ENCODE measurements around the gene PSMG3. TPM values are rescaled to one million over a fixed set of nuclear protein-coding genes. Genes with fewer than 3 reads are reported as not detected.
A peak's percentile ranks its signal among the peaks of the same experiment; 100 is the strongest.

PSMG3 gene
- polyA plus RNA-seq, 1 donor (not counting 4 experiments of a cell fraction or from before 2014, with no cell fraction given), result 49.6 TPM

DNA sequence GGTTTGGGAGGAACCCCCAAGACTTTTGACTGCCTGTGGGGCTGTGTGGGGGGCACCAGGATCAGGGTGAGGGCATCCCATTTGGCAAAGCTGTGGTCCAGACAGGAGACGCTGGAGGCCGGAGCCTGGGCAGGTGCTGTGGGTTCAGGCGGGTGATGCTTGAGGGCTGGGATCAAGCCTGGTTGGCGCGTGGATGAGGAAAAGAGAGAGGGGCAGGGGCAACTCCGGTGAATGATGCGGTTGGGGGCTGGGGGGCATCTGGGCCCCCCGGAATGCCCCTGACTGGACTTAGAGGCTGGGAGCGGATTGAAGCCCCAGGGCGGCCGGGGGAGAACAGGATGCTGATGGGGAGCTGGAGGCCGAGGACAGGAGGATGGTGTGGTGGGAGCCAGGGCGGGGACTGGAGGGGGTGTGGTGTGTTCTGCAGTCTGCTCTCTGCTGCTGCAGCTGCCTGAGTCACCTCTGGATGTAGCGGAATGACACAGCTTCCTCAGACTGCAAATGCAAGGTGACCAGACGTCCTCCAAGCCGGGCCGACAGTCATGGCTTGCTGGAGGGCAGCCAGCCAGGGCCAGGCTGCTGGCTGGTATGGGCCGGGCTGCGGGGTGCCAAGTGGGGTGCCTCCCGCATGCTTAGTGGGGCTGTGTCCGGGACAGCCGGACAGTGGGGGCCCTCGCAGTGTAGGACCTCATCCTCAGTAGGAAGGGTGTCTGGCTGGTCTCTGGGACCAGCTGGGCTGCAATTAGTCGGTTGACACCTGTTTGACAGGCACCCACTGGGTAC, 36.1 kb downstream of the PSMG3 start:
- dilution Hi-C loops (cut with MboI; ENCODE audit: extremely low pct_ligation_motif_present, low sequenced_read_pairs), result no loop called here
- no peak overlapping the region for H2AFZ ChIP-seq (ENCODE audit: control insufficient read depth, low read length)
- H3K9me3 ChIP-seq (ENCODE audit: control insufficient read depth, low read depth, low read length), result no peaks in the 10 kb centered on the region
- no peaks in the 10 kb centered on the region for H3K27me3 ChIP-seq (ENCODE audit: control insufficient read depth, extremely low read depth, insufficient read depth, low read length)
- H3K27ac ChIP-seq (ENCODE audit: control insufficient read depth, insufficient read depth, low read length), result peak overlapping the region; percentile 90
- peaks cover 6 to 8% of the 10 kb centered on the region in 2 experiments for H3K36me3 ChIP-seq (ENCODE audit: control insufficient read depth in 2 of 2, extremely low read depth in 1 of 2, insufficient read depth in 2 of 2, low read length in 2 of 2)
- peak overlapping the region; percentile 80 to 89 (median 80) for H3K4me3 ChIP-seq (ENCODE audit: control insufficient read depth in 2 of 3, extremely low read depth in 1 of 3, insufficient read depth in 2 of 3, low read depth in 1 of 3, low read length in 3 of 3)
- peak overlapping the region; percentile 86 for H3K9ac ChIP-seq (ENCODE audit: control insufficient read depth, extremely low read depth, insufficient read depth, low read length)
- DNase-seq (ENCODE audit: low read depth, low spot score) (no peak), FAIRE-seq (peak; percentile 62)
- peaks cover 60% of the 10 kb centered on the region for H3K79me2 ChIP-seq (ENCODE audit: control insufficient read depth, insufficient read depth, low read length)
- peak overlapping the region; percentile 83 for H3K4me2 ChIP-seq (ENCODE audit: control insufficient read depth, extremely low read depth, insufficient read depth, low read depth, low read length)
- peaks cover 12% of the 10 kb centered on the region for H4K20me1 ChIP-seq (ENCODE audit: control insufficient read depth, extremely low read depth, insufficient read depth, low read length)
- H3K9me1 ChIP-seq (ENCODE audit: control insufficient read depth, extremely low read depth, insufficient read depth, low read length), result peaks cover 3% of the 10 kb centered on the region
- H3K4me1 ChIP-seq (ENCODE audit: control insufficient read depth, extremely low read depth, insufficient read depth, low read length), result peaks cover 47% of the 10 kb centered on the region
- TF ChIP-seq EZH2 (IDR thresholded peaks at IDR 0.05; ENCODE audit: low read length) (no peak), CTCF (optimal IDR thresholded peaks at IDR 0.05 in 1 of 3, IDR thresholded peaks at IDR 0.05 in 1 of 3, conservative IDR thresholded peaks at IDR 0.05 in 1 of 3; ENCODE audit: extremely low read depth in 1 of 3, insufficient read depth in 2 of 3, low read length in 3 of 3) (no peak)

DNA sequence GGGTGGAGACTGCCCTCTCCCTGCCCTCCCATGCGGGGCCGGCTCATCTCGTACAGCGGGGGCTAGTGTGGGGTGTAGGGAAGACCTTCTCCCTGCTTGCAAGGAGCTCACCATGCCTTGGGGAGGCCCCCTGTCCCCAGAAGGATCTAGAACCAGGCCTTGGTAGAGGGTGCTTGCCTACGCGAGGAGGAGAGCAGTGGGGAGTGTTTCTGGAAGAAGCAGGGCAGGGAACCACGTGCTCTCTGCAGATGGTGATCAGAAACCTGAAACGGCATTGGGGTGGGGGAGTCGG, 36.6 kb downstream of the PSMG3 start:
- H3K79me2 ChIP-seq (ENCODE audit: control insufficient read depth, insufficient read depth, low read length), result peaks cover 56% of the 10 kb centered on the region
- H3K4me1 ChIP-seq (ENCODE audit: control insufficient read depth, extremely low read depth, insufficient read depth, low read length), result peaks cover 47% of the 10 kb centered on the region
- dilution Hi-C loops (cut with MboI; ENCODE audit: extremely low pct_ligation_motif_present, low sequenced_read_pairs), result no loop called here
- peak overlapping the region; percentile 80 to 89 (median 80) for H3K4me3 ChIP-seq (ENCODE audit: control insufficient read depth in 2 of 3, extremely low read depth in 1 of 3, insufficient read depth in 2 of 3, low read depth in 1 of 3, low read length in 3 of 3)
- FAIRE-seq (no peak), DNase-seq (ENCODE audit: low read depth, low spot score) (no peak)
- H2AFZ ChIP-seq (ENCODE audit: control insufficient read depth, low read length), result no peak overlapping the region
- H3K9me1 ChIP-seq (ENCODE audit: control insufficient read depth, extremely low read depth, insufficient read depth, low read length), result peaks cover 3% of the 10 kb centered on the region
- H3K27ac ChIP-seq (ENCODE audit: control insufficient read depth, insufficient read depth, low read length), result peak overlapping the region; percentile 90
- H3K36me3 ChIP-seq (ENCODE audit: control insufficient read depth in 2 of 2, extremely low read depth in 1 of 2, insufficient read depth in 2 of 2, low read length in 2 of 2), result peaks cover 4 to 8% of the 10 kb centered on the region in 2 experiments
- H3K9me3 ChIP-seq (ENCODE audit: control insufficient read depth, low read depth, low read length), result no peaks in the 10 kb centered on the region
- peaks cover 9% of the 10 kb centered on the region for H4K20me1 ChIP-seq (ENCODE audit: control insufficient read depth, extremely low read depth, insufficient read depth, low read length)
- TF ChIP-seq CTCF (optimal IDR thresholded peaks at IDR 0.05 in 1 of 3, IDR thresholded peaks at IDR 0.05 in 1 of 3, conservative IDR thresholded peaks at IDR 0.05 in 1 of 3; ENCODE audit: extremely low read depth in 1 of 3, insufficient read depth in 2 of 3, low read length in 3 of 3), result no peak
- no peak for TF ChIP-seq EZH2 (IDR thresholded peaks at IDR 0.05; ENCODE audit: low read length)
- peak overlapping the region; percentile 83 for H3K4me2 ChIP-seq (ENCODE audit: control insufficient read depth, extremely low read depth, insufficient read depth, low read depth, low read length)
- no peaks in the 10 kb centered on the region for H3K27me3 ChIP-seq (ENCODE audit: control insufficient read depth, extremely low read depth, insufficient read depth, low read length)
- peak overlapping the region; percentile 86 for H3K9ac ChIP-seq (ENCODE audit: control insufficient read depth, extremely low read depth, insufficient read depth, low read length)
